Activated T-helper 1 cell treated with anti-CD3 and anti-CD28 coated beads, Interleukin-12 subunit alpha, Interleukin-12 subunit beta, Interleukin-2, Interleukin-4 antibody, amounts not matched to agents 30 ng/mL and 10 ng/mL and 1 ng/mL, durations not matched to agents 14 hours and 24 hours and 36 hours (primary cell): ENCODE results near the gene TAS2R40. TPM values are rescaled to one million over a fixed set of nuclear protein-coding genes. Genes with fewer than 3 reads are reported as not detected.

ENCODE experiments used
- DNase-seq: peaks from one replicate; pipeline ENCODE4 v3.0.0; 2021; ENCODE audit warnings: low spot score
- H3K27ac Mint-ChIP-seq: one replicate; pipeline ENCODE4 v1.8.0; 2021; ENCODE audit warnings: mild to moderate bottlenecking, mixed read lengths
- H3K27me3 Mint-ChIP-seq: one replicate; pipeline ENCODE4 v1.8.0; 2022; ENCODE audit warnings: mild to moderate bottlenecking, moderate library complexity, mixed read lengths; ENCODE audit not compliant: insufficient read depth
- H3K36me3 Mint-ChIP-seq: one replicate; pipeline ENCODE4 v1.8.0; 2021; ENCODE audit warnings: low read depth, mixed read lengths
- H3K4me1 Mint-ChIP-seq: one replicate; pipeline ENCODE4 v1.8.0; 2021; ENCODE audit warnings: low read depth, mixed read lengths
- H3K4me3 Mint-ChIP-seq: one replicate; pipeline ENCODE4 v1.8.0; 2021; ENCODE audit warnings: mild to moderate bottlenecking, moderate library complexity, mixed read lengths
- H3K9me3 Mint-ChIP-seq: one replicate; pipeline ENCODE4 v1.8.0; 2021; ENCODE audit warnings: mixed read lengths
- intact Hi-C: fragments of 100-400 bp; cut with micrococcal nuclease; formaldehyde crosslinking; loops from one replicate; pipeline ENCODE4 v1.15.1; 2024
- total RNA-seq: library from RNA; stranded (reverse); gene quantifications from 2 replicates; pipeline ENCODE4 v1.2.3, GENCODE V29; 2022

Gene TAS2R40
- total RNA-seq, 1 donor from 2014 or later: not detected

DNA sequence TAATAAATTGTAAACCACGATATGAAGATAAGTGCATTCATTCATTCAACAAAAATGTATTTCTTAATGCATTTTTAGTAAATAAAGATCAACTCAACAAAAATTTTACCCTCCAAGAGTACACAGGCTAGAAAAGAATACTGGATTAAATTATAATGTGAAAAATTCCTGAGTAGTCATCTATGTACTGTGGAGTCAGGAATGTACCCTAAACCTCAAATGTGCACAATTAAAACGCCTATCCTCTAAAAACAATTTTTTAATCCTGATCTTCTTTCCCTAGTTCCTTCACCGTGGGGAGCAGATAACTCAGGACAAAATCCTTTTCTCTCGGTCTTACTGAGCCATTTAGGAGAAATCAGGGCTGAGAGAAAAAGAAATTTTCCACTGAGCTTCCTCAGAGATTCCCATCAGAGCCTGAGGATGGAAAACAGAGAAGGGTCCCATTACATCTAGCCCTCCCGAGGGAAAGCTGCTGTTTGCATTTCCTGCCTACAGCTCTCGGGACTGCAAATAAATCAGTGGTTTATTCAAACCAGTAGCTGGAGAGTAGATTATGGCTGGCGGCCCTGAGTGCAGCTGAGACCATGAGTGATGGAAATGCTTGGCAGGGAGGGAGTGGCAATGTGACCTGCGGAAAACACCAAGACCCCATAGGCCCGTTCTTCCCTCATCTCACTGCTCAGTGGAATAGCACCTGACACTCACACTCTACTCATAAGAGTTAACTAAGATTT lies 7.4 kb downstream of the TAS2R40 start:
- DNase-seq: no peak
- no peaks in the 10 kb centered on the region for H3K36me3 Mint-ChIP-seq
- intact Hi-C loops: no loop called here

DNA sequence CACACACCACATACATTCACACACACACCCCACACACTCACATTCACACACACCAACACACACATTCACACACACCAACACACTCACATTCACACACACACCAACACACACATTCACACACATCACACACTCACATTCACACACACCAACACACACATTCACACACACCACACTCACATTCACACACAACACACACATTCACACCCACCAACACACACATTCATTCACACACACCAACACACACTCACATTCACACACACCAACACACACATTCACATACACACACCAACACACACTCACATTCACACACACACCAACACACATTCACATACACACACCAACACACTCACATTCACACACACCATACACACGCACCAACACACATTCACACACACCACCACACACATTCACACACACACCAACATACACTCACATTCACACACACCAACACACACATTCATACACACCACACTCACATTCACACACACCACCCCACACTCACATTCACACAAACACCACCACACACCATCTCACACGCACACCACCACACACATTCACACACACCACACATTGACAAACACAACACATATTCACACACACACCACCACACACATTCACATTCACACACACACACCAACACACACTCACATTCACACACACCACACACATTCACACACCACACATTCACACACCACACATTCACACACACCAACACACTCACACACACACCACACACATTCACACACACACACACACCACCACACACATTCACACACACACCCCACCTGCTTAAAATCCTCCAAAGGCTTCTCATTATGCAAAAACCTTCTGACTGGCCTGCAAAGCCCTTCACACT lies 9.0 kb downstream of the TAS2R40 start:
- peaks cover 18% of the 10 kb centered on the region for H3K27me3 Mint-ChIP-seq
- H3K4me3 Mint-ChIP-seq: no peak overlapping the region
- H3K4me1 Mint-ChIP-seq: no peaks in the 10 kb centered on the region

More for the DNA sequence above, 7.4 kb downstream of the TAS2R40 start:
- Mint-ChIP-seq H3K4me3 (no peak overlapping the region), H3K4me1 (no peaks in the 10 kb centered on the region), H3K9me3 (no peaks in the 10 kb centered on the region), H3K27me3 (peaks cover 16% of the 10 kb centered on the region), H3K27ac (no peak overlapping the region)

DNA sequence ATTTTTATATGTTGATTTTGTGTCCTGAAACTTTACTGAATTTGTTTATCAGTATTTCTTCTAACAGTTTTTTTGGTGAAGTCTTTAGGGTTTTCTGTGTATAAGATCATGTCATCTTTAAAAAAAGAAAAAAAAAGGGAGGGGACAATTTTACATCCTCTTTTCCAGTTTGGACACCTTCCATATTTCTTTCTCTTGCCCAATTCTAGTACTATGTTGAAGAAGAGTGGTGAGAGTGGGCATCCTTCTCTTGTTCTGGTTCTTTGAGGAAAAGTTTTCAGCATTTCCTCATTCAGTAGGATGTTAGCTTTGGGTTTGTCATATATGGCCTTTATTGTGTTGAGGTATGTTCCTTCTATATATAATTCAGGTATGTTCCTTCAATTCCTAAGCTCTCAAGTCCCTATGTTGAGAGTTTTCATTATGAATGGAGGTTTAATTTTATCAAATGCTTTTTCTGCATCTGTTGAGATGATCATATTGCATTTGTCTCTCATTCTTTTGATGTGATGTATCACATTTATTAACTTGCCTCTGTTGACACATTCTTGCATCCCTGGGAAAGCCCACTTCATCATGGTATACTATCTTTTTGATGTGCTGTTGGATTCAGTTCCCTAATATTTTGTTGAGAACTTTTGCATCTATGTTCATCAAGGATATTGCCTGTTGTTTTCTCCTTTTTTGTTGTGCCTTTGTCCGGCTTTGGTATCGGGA lies 12.1 kb downstream of the TAS2R40 start:
- no peak overlapping the region for H3K27ac Mint-ChIP-seq
- intact Hi-C loops: no loop called here
- peaks cover 24% of the 10 kb centered on the region for H3K9me3 Mint-ChIP-seq
- no peak for DNase-seq
- peaks cover 2% of the 10 kb centered on the region for H3K36me3 Mint-ChIP-seq
- no peak overlapping the region for H3K4me3 Mint-ChIP-seq
- no peaks in the 10 kb centered on the region for H3K4me1 Mint-ChIP-seq
- H3K27me3 Mint-ChIP-seq: peaks cover 23% of the 10 kb centered on the region

More for the DNA sequence above, 9.0 kb downstream of the TAS2R40 start:
- no peak overlapping the region for H3K27ac Mint-ChIP-seq
- intact Hi-C loops: no loop called here
- H3K9me3 Mint-ChIP-seq: peaks cover 7% of the 10 kb centered on the region
- H3K36me3 Mint-ChIP-seq: no peaks in the 10 kb centered on the region
- DNase-seq: no peak

DNA sequence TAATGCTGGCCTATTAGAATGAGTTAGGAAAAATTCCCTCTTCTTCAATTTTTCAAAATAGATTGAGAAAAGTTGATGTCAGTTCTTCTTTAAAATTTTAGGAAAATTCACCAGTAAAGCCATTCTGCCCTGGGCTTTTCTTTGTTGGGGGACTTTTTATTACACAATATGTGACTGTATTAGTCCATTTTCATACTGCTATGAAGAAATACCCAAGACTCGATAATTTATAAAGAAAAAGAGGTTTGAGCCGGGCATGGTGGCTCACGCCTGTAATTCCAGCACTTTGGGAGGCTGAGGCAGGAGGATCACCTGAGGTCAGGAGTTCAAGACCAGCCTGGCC lies 12.7 kb downstream of the TAS2R40 start:
- Mint-ChIP-seq H3K36me3 (peaks cover 2% of the 10 kb centered on the region), H3K4me3 (no peak overlapping the region), H3K27me3 (peaks cover 23% of the 10 kb centered on the region), H3K9me3 (peaks cover 24% of the 10 kb centered on the region), H3K4me1 (no peaks in the 10 kb centered on the region), H3K27ac (no peak overlapping the region)
- no peak for DNase-seq
- intact Hi-C loops: no loop called here

DNA sequence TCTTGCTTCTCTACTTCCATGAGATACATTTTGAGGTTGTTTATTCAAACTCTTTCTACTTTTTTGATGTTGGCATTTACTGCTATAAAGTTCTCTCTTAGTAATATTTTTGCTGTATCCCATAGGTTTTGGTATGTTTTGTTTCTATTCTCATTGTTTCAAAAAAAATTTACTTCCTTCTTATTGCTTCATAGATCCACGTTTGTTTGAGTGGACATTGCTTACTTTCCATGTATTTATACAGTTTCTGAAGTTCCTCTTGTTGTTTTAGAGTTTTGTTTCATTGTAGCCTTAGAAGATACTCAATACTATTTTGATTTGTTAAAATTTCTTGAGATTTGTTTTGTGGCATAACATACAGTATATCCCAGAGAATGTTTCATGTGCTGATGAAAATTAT lies 13.7 kb downstream of the TAS2R40 start:
- Mint-ChIP-seq H3K4me1 (peaks cover 8% of the 10 kb centered on the region), H3K9me3 (peaks cover 24% of the 10 kb centered on the region), H3K36me3 (peaks cover 2% of the 10 kb centered on the region), H3K27ac (no peak overlapping the region), H3K27me3 (peaks cover 23% of the 10 kb centered on the region), H3K4me3 (no peak overlapping the region)
- intact Hi-C loops: no loop called here
- DNase-seq: no peak

DNA sequence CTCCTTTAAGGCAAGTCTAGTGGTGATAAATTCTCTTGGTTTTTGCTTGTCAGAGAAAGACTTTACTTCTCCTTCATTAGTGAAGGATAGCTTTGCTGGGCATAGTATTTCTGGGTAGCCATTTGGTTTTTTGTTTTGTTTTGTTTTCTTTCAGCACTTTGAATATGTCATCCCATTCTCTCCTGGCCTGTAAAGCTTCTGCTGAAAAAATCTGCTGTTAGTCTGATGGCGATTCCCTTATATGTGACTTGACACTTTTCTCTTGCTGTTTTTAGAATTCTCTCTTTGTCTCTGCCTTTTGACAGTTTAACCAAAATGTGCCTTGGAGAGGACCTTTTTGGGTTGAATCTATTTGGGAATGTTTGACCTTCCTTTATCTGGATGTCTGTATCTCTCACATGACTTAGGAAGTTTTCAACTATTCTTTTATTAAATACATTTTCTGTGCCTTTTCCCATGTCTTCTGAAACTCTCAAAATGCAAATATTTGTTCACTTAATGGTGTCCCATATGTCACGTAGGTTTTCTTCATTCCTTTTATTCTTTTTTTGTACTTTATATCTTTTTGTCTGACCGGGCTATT lies 14.7 kb downstream of the TAS2R40 start:
- H3K27me3 Mint-ChIP-seq: peaks cover 23% of the 10 kb centered on the region
- DNase-seq: no peak
- intact Hi-C loops: no loop called here
- no peak overlapping the region for H3K27ac Mint-ChIP-seq
- H3K36me3 Mint-ChIP-seq: peaks cover 2% of the 10 kb centered on the region
- H3K4me3 Mint-ChIP-seq: no peak overlapping the region
- H3K4me1 Mint-ChIP-seq: peaks cover 18% of the 10 kb centered on the region
- peaks cover 24% of the 10 kb centered on the region for H3K9me3 Mint-ChIP-seq

DNA sequence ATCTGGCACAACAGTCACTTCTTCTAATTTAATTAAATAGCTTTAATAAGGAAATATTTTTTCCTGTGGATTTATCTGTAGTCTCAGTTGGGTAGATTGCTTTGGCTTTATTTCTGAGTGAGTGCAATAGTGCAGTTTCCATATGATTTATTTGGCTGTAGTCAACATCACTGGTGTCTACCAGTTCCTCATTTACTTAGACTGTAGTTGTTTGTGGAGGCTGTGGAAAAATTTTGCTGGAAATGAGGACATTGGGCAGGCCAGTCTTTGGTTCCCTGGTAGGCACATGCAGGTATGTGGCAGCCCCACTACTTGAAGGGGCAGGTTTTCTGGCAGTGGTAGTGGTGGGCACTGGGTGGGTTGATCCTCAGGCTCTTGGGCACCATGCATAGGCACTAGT lies 15.5 kb downstream of the TAS2R40 start:
- H3K4me3 Mint-ChIP-seq: no peak overlapping the region
- peaks cover 26% of the 10 kb centered on the region for H3K4me1 Mint-ChIP-seq
- peaks cover 23% of the 10 kb centered on the region for H3K27me3 Mint-ChIP-seq
- H3K9me3 Mint-ChIP-seq: peaks cover 24% of the 10 kb centered on the region
- DNase-seq: no peak
- intact Hi-C loops: no loop called here
- peaks cover 2% of the 10 kb centered on the region for H3K36me3 Mint-ChIP-seq
- H3K27ac Mint-ChIP-seq: no peak overlapping the region

DNA sequence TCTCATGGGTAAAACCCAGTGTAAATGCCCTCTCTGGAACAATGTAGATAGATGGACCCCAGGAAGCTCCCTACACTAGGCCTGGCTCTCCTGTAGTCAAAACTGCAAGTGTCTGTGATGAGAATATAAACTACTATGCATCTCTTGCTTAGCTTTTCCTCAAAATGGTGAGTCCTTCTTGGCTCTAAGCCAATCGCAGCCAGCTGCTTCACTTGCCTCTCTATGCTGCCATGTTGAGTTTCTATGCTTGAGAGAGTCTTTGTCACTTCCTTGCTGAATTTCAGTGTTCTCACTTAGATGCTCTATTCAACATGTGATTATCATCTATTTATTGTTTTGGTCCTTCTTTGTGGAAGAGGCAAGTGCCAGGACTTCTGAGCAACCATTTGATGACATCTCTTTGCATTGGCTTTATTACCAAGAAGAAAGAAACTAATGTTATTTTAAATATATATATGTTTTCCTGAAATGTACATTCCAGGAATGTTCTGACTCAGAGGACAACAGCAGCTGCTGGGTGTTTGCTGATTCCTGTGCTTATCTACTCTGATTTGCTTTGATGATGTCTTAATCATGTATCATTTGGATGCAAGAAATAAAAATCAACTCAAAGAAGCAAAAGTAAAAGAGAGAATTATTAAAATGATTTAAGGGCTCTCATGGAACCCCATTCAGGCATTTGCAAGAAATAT lies 16.6 kb downstream of the TAS2R40 start:
- H3K36me3 Mint-ChIP-seq: peaks cover 2% of the 10 kb centered on the region
- intact Hi-C loops: no loop called here
- no peak overlapping the region for H3K27ac Mint-ChIP-seq
- peaks cover 16% of the 10 kb centered on the region for H3K27me3 Mint-ChIP-seq
- H3K9me3 Mint-ChIP-seq: peaks cover 24% of the 10 kb centered on the region
- H3K4me1 Mint-ChIP-seq: peaks cover 33% of the 10 kb centered on the region
- DNase-seq: no peak
- no peak overlapping the region for H3K4me3 Mint-ChIP-seq

DNA sequence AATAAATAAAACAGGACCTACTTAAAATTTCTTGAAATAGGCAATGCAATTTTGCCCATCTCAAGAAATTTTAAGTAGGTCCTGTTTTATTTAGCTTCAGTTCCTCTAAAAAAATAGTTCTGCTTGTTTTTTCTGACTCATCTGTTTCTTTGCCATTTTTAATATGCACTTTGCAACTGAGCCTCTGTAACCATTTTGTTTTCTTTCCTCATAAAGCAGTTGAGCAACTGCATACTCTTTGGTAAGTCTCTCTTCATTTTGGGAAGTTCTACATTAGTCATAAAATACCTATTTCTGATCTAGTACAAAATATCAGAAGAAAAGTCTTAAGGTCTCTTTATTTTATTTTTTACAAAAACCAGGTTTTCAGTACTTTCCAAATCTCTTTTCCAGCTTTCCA lies 18.0 kb downstream of the TAS2R40 start:
- Mint-ChIP-seq H3K27me3 (peaks cover 13% of the 10 kb centered on the region), H3K36me3 (peaks cover 2% of the 10 kb centered on the region), H3K9me3 (peaks cover 27% of the 10 kb centered on the region), H3K4me1 (peaks cover 46% of the 10 kb centered on the region), H3K4me3 (no peak overlapping the region), H3K27ac (peak overlapping the region; percentile 74)
- intact Hi-C loops: loop anchor here (1.0 to 2.0 kb wide), 10 partner anchors 9 to 431 kb away; partner anchors contain the start of genes CASP2, FAM131B and GSTK1
- no peak for DNase-seq

DNA sequence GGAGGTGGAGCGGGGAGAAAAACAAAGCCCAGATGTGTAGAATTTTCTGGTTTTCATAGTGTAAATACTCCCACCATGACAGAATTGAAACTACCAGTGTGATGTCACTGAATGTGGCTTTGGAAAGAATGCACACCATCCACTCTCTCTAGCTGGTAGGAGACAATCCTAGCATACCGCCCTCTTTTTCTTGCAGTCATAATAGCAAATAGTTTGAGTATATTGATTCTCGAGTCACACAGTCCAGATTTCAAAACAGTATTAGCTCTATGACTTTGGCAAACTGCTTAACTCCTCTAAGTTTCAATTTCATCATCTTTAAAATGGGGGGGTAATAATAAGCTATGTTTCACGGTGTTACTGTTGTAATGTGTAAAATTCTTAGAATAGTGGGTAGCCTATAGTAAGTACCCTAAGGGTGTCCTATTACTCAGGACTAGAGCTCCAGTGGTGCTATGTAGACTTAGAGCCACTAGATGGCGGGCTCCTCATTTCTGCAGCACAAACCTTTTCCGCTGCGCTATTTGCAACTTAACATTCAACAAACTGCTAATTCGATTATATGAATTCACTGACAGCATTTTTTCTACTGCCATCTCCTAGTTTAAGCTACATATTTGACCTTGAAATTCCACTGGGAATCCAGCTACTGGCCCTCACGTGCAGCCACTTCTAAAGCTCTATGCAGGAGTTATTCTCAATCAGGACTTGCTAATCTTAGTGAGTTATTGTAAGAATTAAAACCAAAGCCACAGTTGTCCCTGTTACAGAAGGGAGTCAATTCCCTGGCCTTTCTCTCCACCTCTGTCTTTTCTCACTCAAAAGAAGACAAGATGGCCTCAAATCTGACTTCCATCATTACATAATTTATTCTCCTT lies 18.7 kb downstream of the TAS2R40 start:
- H3K27ac Mint-ChIP-seq: peak overlapping the region; percentile 74
- H3K4me1 Mint-ChIP-seq: peaks cover 54% of the 10 kb centered on the region
- peaks cover 8% of the 10 kb centered on the region for H3K27me3 Mint-ChIP-seq
- intact Hi-C loops: loop anchor here (1.0 to 2.0 kb wide), 10 partner anchors 9 to 432 kb away; partner anchors contain the start of genes CASP2, FAM131B and GSTK1
- H3K9me3 Mint-ChIP-seq: peaks cover 23% of the 10 kb centered on the region
- peak; percentile 65 for DNase-seq
- H3K36me3 Mint-ChIP-seq: peaks cover 2% of the 10 kb centered on the region
- no peak overlapping the region for H3K4me3 Mint-ChIP-seq

DNA sequence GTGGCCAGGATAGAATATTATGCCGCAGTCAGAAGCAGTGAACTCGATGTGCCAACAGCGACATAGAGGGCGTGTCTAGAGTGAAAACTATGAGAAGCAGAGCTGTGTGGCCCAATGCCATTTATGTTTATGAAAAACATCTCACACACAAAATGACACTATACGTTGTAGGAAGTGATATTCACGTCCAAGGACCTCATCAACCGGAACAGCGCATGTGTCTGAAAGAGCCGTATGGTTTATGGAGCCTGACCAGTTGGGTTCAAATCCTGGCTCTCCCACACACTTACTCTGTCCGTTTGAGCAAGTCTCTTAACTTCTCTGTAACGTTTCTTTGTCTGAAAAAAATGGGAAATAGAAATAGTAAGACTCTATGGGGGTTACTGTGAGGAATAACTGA lies 20.5 kb downstream of the TAS2R40 start:
- Mint-ChIP-seq H3K27me3 (no peaks in the 10 kb centered on the region), H3K4me1 (peaks cover 71% of the 10 kb centered on the region), H3K4me3 (no peak overlapping the region), H3K36me3 (peaks cover 8% of the 10 kb centered on the region), H3K9me3 (peaks cover 11% of the 10 kb centered on the region), H3K27ac (peak overlapping the region; percentile 42)
- no peak for DNase-seq
- intact Hi-C loops: no loop called here
